ENCODE results near the gene OVCA2.

- TF ChIP-seq CTCF (IDR thresholded peaks at IDR 0.05 in 8 of 11, conservative IDR thresholded peaks at IDR 0.05 in 3 of 11) (no peak), POLR2A (IDR thresholded peaks at IDR 0.05) (no peak)
Measured at GRCh38 chr17:2057760-2058585, 16.2 kb downstream of the OVCA2 start.

Measured in spleen (tissue), 7 donors.